Testis (tissue), 2 donors: ENCODE measurements around the gene DEPDC5.

Experiments
- CTCF ChIP-seq, 3 experiments: fragments of 450-650 bp in 2 of 3; fragments of 200-600 bp in 1 of 3; sonication (generic) in 1 of 3; IDR thresholded peaks; one replicate each; pipeline ENCODE4 v1.5.1; 2016 to 2019; ENCODE audit warnings: antibody characterized with exemption in 3 of 3, mild to moderate bottlenecking in 2 of 3, moderate library complexity in 1 of 3
- POLR2A ChIP-seq: fragments of 450-650 bp; IDR thresholded peaks from one replicate; pipeline ENCODE4 v1.6.1; 2017; ENCODE audit warnings: antibody characterized with exemption, mild to moderate bottlenecking, moderate library complexity

- TF ChIP-seq CTCF (IDR thresholded peaks at IDR 0.05) (no peak), POLR2A (no peak)
Observed at GRCh38 chr22:31926969-31927368, 173.2 kb downstream of the DEPDC5 start.
